ENCODE results near the gene SPATA31D4.
"Not testable (repeated sequence)": the region's sequence is repeated elsewhere in the genome, so short reads cannot be mapped to it uniquely, and the experiment has no call there.

SPATA31D4 gene

GRCh38 chr9:81906671-81907070 is 21.6 kb upstream of the SPATA31D4 start:
- no peak for TF ChIP-seq POLR2A (IDR thresholded peaks at IDR 0.05; ENCODE audit: low read depth, low read length)
- TF ChIP-seq TAF1 (IDR thresholded peaks at IDR 0.05; ENCODE audit: borderline replicate concordance, low read depth, low read length): no peak
- no peak for TF ChIP-seq POLR2AphosphoS5 (IDR thresholded peaks at IDR 0.05; ENCODE audit: low read depth, low read length)
- no peak for DNase-seq (ENCODE audit: insufficient read length)
- FAIRE-seq: no peak

- FAIRE-seq (no peak), DNase-seq (ENCODE audit: insufficient read length) (no peak)
- no peak for TF ChIP-seq TAF1 (IDR thresholded peaks at IDR 0.05; ENCODE audit: borderline replicate concordance, low read depth, low read length)
- TF ChIP-seq POLR2AphosphoS5 (IDR thresholded peaks at IDR 0.05; ENCODE audit: low read depth, low read length): no peak
- no peak for TF ChIP-seq POLR2A (IDR thresholded peaks at IDR 0.05; ENCODE audit: low read depth, low read length)
These were observed 16.1 kb upstream of the SPATA31D4 start for GRCh38 chr9:81912135-81912534.

- TF ChIP-seq POLR2A (IDR thresholded peaks at IDR 0.05; ENCODE audit: low read depth, low read length) (no peak), POLR2AphosphoS5 (IDR thresholded peaks at IDR 0.05; ENCODE audit: low read depth, low read length) (no peak), TAF1 (IDR thresholded peaks at IDR 0.05; ENCODE audit: borderline replicate concordance, low read depth, low read length) (no peak)
- no peak for FAIRE-seq
- DNase-seq (ENCODE audit: insufficient read length): no peak
These were observed 12.3 kb upstream of the SPATA31D4 start for GRCh38 chr9:81915801-81916505.

- not testable (repeated sequence) for DNase-seq (ENCODE audit: insufficient read length); FAIRE-seq
These were observed 9.7 kb upstream of the SPATA31D4 start for GRCh38 chr9:81918507-81918906.

- FAIRE-seq; DNase-seq (ENCODE audit: insufficient read length): not testable (repeated sequence)
These were observed 1.9 kb downstream of the SPATA31D4 start for GRCh38 chr9:81930147-81930546.

GRCh38 chr9:81933547-81933946 is 5.3 kb downstream of the SPATA31D4 start:
- DNase-seq (ENCODE audit: insufficient read length); FAIRE-seq: not testable (repeated sequence)

- not testable (repeated sequence) for DNase-seq (ENCODE audit: insufficient read length); FAIRE-seq
These were observed 15.2 kb downstream of the SPATA31D4 start, which contains the start of gene SPATA31D3 for GRCh38 chr9:81943393-81943792. Gene SPATA31D3 (plus strand): TSS chr9:81943500. CDS start chr9:81943586, 86 bp downstream.

GRCh38 chr9:81948650-81949049 is 20.4 kb downstream of the SPATA31D4 start:
- not testable (repeated sequence) for FAIRE-seq

GRCh38 chr9:81953096-81953495 is 24.9 kb downstream of the SPATA31D4 start:
- DNase-seq (ENCODE audit: insufficient read length) (no peak), FAIRE-seq (no peak)
- TF ChIP-seq POLR2AphosphoS5 (IDR thresholded peaks at IDR 0.05; ENCODE audit: low read depth, low read length) (no peak), TAF1 (IDR thresholded peaks at IDR 0.05; ENCODE audit: borderline replicate concordance, low read depth, low read length) (no peak), POLR2A (IDR thresholded peaks at IDR 0.05; ENCODE audit: low read depth, low read length) (no peak)

More at GRCh38 chr9:81948650-81949049, 20.4 kb downstream of the SPATA31D4 start:
- not testable (repeated sequence) for DNase-seq (ENCODE audit: insufficient read length)

- no peak for DNase-seq (ENCODE audit: insufficient read length)
- no peak for TF ChIP-seq POLR2A (IDR thresholded peaks at IDR 0.05; ENCODE audit: low read depth, low read length)
- no peak for FAIRE-seq
These were observed 27.4 kb downstream of the SPATA31D4 start for GRCh38 chr9:81955625-81956024.

- TF ChIP-seq POLR2AphosphoS5 (IDR thresholded peaks at IDR 0.05; ENCODE audit: low read depth, low read length): no peak
- no peak for TF ChIP-seq POLR2A (IDR thresholded peaks at IDR 0.05; ENCODE audit: low read depth, low read length)
- no peak for TF ChIP-seq TAF1 (IDR thresholded peaks at IDR 0.05; ENCODE audit: borderline replicate concordance, low read depth, low read length)
- FAIRE-seq (no peak), DNase-seq (ENCODE audit: insufficient read length) (no peak)
These were observed 36.3 kb downstream of the SPATA31D4 start for GRCh38 chr9:81964218-81965171.

- TF ChIP-seq POLR2A (IDR thresholded peaks at IDR 0.05; ENCODE audit: low read depth, low read length) (no peak), TAF1 (IDR thresholded peaks at IDR 0.05; ENCODE audit: borderline replicate concordance, low read depth, low read length) (no peak), POLR2AphosphoS5 (IDR thresholded peaks at IDR 0.05; ENCODE audit: low read depth, low read length) (no peak)
These were observed 39.8 kb downstream of the SPATA31D4 start for GRCh38 chr9:81968026-81968425.

GRCh38 chr9:81969971-81970370 is 41.7 kb downstream of the SPATA31D4 start:
- TF ChIP-seq POLR2A (IDR thresholded peaks at IDR 0.05; ENCODE audit: low read depth, low read length): no peak
- no peak for TF ChIP-seq POLR2AphosphoS5 (IDR thresholded peaks at IDR 0.05; ENCODE audit: low read depth, low read length)
- no peak for TF ChIP-seq TAF1 (IDR thresholded peaks at IDR 0.05; ENCODE audit: borderline replicate concordance, low read depth, low read length)
- DNase-seq (ENCODE audit: insufficient read length) (no peak), FAIRE-seq (no peak)

More at GRCh38 chr9:81968026-81968425, 39.8 kb downstream of the SPATA31D4 start:
- no peak for DNase-seq (ENCODE audit: insufficient read length)
- FAIRE-seq: no peak

Data from GM12892 (cell line).